Fibroblast of lung (primary cell): Measurements from ENCODE around the gene SYT3.

Source experiments
- EZH2 ChIP-seq: IDR thresholded peaks from 2 replicates; pipeline ENCODE4 v1.5.1; 2012; ENCODE audit warnings: low read length, control low read depth, mild to moderate bottlenecking; ENCODE audit errors: missing control alignments
- TF ChIP-seq, protein P1 (sequence below), 2 donors: IDR thresholded peaks in 1 of 2; conservative IDR thresholded peaks in 1 of 2; 1 replicate in 1 of 2; 2 replicates in 1 of 2; pipeline ENCODE4 v1.5.1; 2011 to 2012; ENCODE audit warnings: low read length in 2 of 2, control low read depth in 1 of 2, inconsistent platforms in 1 of 2, low read depth in 1 of 2, mild to moderate bottlenecking in 1 of 2

DNA sequence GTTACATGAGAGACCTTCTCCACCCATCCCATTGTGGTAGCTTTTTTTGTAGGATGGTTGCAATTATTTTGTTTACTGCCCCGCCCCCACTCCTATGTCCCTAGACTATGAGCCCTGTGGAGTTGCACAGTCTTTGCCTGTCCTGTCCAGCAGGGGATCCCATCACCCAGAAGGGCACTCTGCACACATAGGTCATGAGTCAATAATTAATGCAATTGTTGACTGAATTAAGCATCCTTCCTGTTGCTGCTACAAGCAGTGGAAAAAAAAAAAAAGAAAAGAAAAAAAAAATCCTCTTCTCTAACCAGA, 23.8 kb upstream of the SYT3 start:
- TF ChIP-seq, protein P1, sequence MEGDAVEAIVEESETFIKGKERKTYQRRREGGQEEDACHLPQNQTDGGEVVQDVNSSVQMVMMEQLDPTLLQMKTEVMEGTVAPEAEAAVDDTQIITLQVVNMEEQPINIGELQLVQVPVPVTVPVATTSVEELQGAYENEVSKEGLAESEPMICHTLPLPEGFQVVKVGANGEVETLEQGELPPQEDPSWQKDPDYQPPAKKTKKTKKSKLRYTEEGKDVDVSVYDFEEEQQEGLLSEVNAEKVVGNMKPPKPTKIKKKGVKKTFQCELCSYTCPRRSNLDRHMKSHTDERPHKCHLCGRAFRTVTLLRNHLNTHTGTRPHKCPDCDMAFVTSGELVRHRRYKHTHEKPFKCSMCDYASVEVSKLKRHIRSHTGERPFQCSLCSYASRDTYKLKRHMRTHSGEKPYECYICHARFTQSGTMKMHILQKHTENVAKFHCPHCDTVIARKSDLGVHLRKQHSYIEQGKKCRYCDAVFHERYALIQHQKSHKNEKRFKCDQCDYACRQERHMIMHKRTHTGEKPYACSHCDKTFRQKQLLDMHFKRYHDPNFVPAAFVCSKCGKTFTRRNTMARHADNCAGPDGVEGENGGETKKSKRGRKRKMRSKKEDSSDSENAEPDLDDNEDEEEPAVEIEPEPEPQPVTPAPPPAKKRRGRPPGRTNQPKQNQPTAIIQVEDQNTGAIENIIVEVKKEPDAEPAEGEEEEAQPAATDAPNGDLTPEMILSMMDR (conservative IDR thresholded peaks at IDR 0.05 in 1 of 2, IDR thresholded peaks at IDR 0.05 in 1 of 2; ENCODE audit: low read depth in 1 of 2, low read length in 2 of 2): no peak
- no peak for TF ChIP-seq EZH2
